Activated B cell treated with CpG ODN at 0.5 μM for 24 hours (primary cell): ENCODE measurements around the gene IDH1. TPM values are rescaled to one million over a fixed set of nuclear protein-coding genes. Genes with fewer than 3 reads are reported as not detected.

ENCODE experiments used
- ATAC-seq: fragments of 200-7000 bp; cut with Tn5 transposase; one replicate; pipeline ENCODE4 v1.10.0; 2021; ENCODE audit warnings: low read depth, mild to moderate bottlenecking, moderate library complexity
- CTCF ChIA-PET: fragments of 350-600 bp; sonication (Branson Sonifier 250); formaldehyde crosslinking; loops from one replicate; lab custom pipeline; 2021; ENCODE audit warnings: antibody characterized with exemption; lab: Charles Lee
- POLR2A ChIA-PET: fragments of 350-600 bp; sonication (Branson Sonifier 250); formaldehyde crosslinking; loops from one replicate; lab custom pipeline; 2021; ENCODE audit warnings: antibody characterized with exemption; lab: Charles Lee
- DNase-seq: peaks from one replicate; pipeline ENCODE4 v3.0.0; 2022
- H3K27ac Mint-ChIP-seq: one replicate; pipeline ENCODE4 v1.8.0; 2020; ENCODE audit warnings: mixed read lengths
- H3K27me3 Mint-ChIP-seq: one replicate; pipeline ENCODE4 v1.8.0; 2021; ENCODE audit warnings: mixed read lengths
- H3K36me3 Mint-ChIP-seq: one replicate; pipeline ENCODE4 v1.8.0; 2021; ENCODE audit warnings: low read depth, mixed read lengths
- H3K4me1 Mint-ChIP-seq: one replicate; pipeline ENCODE4 v1.8.0; 2021; ENCODE audit warnings: mixed read lengths
- H3K4me3 Mint-ChIP-seq: one replicate; pipeline ENCODE4 v1.8.0; 2020; ENCODE audit warnings: mild to moderate bottlenecking, mixed read lengths
- H3K9me3 Mint-ChIP-seq: one replicate; pipeline ENCODE4 v1.8.0; 2020; ENCODE audit warnings: mixed read lengths
- CTCF ChIP-seq: fragments of 200-600 bp; IDR thresholded peaks from one replicate; pipeline ENCODE4 v1.8.0; 2022; ENCODE audit warnings: antibody characterized with exemption, mild to moderate bottlenecking
- intact Hi-C: fragments of 100-400 bp; cut with micrococcal nuclease; formaldehyde crosslinking; loops from one replicate; pipeline ENCODE4 v1.15.1; 2024
- total RNA-seq: library from RNA; stranded (reverse); gene quantifications from 2 replicates; pipeline ENCODE4 v1.2.3, GENCODE V29; 2022

IDH1 gene
- total RNA-seq, 1 donor from 2014 or later: 46.6 TPM

- no peaks in the 10 kb centered on the region for H3K27me3 Mint-ChIP-seq
- CTCF ChIA-PET: no interaction called here
- intact Hi-C loops: no loop called here
Measured at GRCh38 chr2:208244422-208244821, 10.4 kb downstream of the IDH1 start.

GRCh38 chr2:208240619-208241209 lies 14.2 kb downstream of the IDH1 start:
- DNase-seq: no peak
- Mint-ChIP-seq H3K27me3 (no peaks in the 10 kb centered on the region), H3K36me3 (peaks cover 88% of the 10 kb centered on the region), H3K4me1 (no peaks in the 10 kb centered on the region), H3K9me3 (no peaks in the 10 kb centered on the region), H3K27ac (no peak overlapping the region), H3K4me3 (no peak overlapping the region)
- intact Hi-C loops: no loop called here
- TF ChIP-seq CTCF: no peak
- ChIA-PET POLR2A (no interaction called here), CTCF (interaction anchor here (1.2 kb wide), 1 partner anchor 12 kb away, joined by 3 read pairs; no protein-coding TSS in a partner anchor)
- no peak for ATAC-seq

More at GRCh38 chr2:208244422-208244821, 10.4 kb downstream of the IDH1 start:
- H3K9me3 Mint-ChIP-seq: no peaks in the 10 kb centered on the region
- H3K27ac Mint-ChIP-seq: no peak overlapping the region
- POLR2A ChIA-PET: no interaction called here
- DNase-seq: no peak
- H3K36me3 Mint-ChIP-seq: peaks cover 87% of the 10 kb centered on the region
- H3K4me3 Mint-ChIP-seq: no peak overlapping the region
- TF ChIP-seq CTCF: no peak
- no peak for ATAC-seq
- no peaks in the 10 kb centered on the region for H3K4me1 Mint-ChIP-seq

GRCh38 chr2:208239770-208240493 lies 14.9 kb downstream of the IDH1 start:
- peaks cover 2% of the 10 kb centered on the region for H3K9me3 Mint-ChIP-seq
- ChIA-PET CTCF (interaction anchor here (1.2 kb wide), 1 partner anchor 13 kb away, joined by 3 read pairs; no protein-coding TSS in a partner anchor), POLR2A (no interaction called here)
- TF ChIP-seq CTCF: no peak
- DNase-seq: no peak
- no peak for ATAC-seq
- H3K36me3 Mint-ChIP-seq: peaks cover 90% of the 10 kb centered on the region
- H3K4me1 Mint-ChIP-seq: no peaks in the 10 kb centered on the region
- no peak overlapping the region for H3K27ac Mint-ChIP-seq
- no peaks in the 10 kb centered on the region for H3K27me3 Mint-ChIP-seq
- intact Hi-C loops: no loop called here
- H3K4me3 Mint-ChIP-seq: no peak overlapping the region

- TF ChIP-seq CTCF: no peak
- H3K27ac Mint-ChIP-seq: no peak overlapping the region
- CTCF ChIA-PET: no interaction called here
Measured at GRCh38 chr2:208235860-208236259, 19.0 kb downstream of the IDH1 start.

GRCh38 chr2:208234786-208235185 lies 20.1 kb downstream of the IDH1 start:
- Mint-ChIP-seq H3K27ac (no peak overlapping the region), H3K9me3 (peaks cover 15% of the 10 kb centered on the region), H3K4me3 (no peak overlapping the region), H3K27me3 (no peaks in the 10 kb centered on the region), H3K4me1 (no peaks in the 10 kb centered on the region), H3K36me3 (peaks cover 47% of the 10 kb centered on the region)
- ChIA-PET CTCF (no interaction called here), POLR2A (no interaction called here)
- ATAC-seq (no peak), DNase-seq (no peak)
- intact Hi-C loops: no loop called here
- TF ChIP-seq CTCF: no peak

More at GRCh38 chr2:208235860-208236259, 19.0 kb downstream of the IDH1 start:
- no peaks in the 10 kb centered on the region for H3K4me1 Mint-ChIP-seq
- H3K27me3 Mint-ChIP-seq: no peaks in the 10 kb centered on the region
- ATAC-seq (no peak), DNase-seq (no peak)
- POLR2A ChIA-PET: no interaction called here
- H3K36me3 Mint-ChIP-seq: peaks cover 56% of the 10 kb centered on the region
- peaks cover 15% of the 10 kb centered on the region for H3K9me3 Mint-ChIP-seq
- intact Hi-C loops: no loop called here
- no peak overlapping the region for H3K4me3 Mint-ChIP-seq
